HCT116 (cell line): ENCODE measurements around the gene NBDY. TPM values are rescaled to one million over a fixed set of nuclear protein-coding genes. Genes with fewer than 3 reads are reported as not detected.

Source experiments
- ATAC-seq: fragments of 200-7000 bp; cut with Tn5 transposase; 2 replicates; pipeline ENCODE4 v1.9.1; 2020; ENCODE audit warnings: mild to moderate bottlenecking, moderate library complexity
- BruUV-seq: library from RNA; stranded (reverse); fragments of 400-500 nt; replicated peaks from 2 replicates; lab custom pipeline; 2021; lab: Mats Ljungman, UMichigan
- CTCF ChIA-PET: fragments of 300-600 bp; sonication (Branson Sonifier 250); formaldehyde crosslinking; loops from one replicate; lab custom pipeline; 2021; ENCODE audit warnings: antibody characterized with exemption; lab: Charles Lee
- POLR2A ChIA-PET: fragments of 300-600, 350-600 bp; sonication (Branson Sonifier 250); formaldehyde crosslinking; loops from one replicate; lab custom pipeline; 2021; ENCODE audit warnings: antibody characterized with exemption; lab: Charles Lee
- RAD21 ChIA-PET, 2 experiments: fragments of 300-600 bp; sonication (Branson Sonifier 250); formaldehyde crosslinking; loops; one replicate each; lab custom pipeline; 2023; ENCODE audit warnings: low total read pairs in 2 of 2; ENCODE audit not compliant: uncharacterized antibody in 2 of 2, unreplicated experiment in 2 of 2, low non-redundant PET in 1 of 2; lab: Charles Lee
- DNase-seq: peaks from one replicate; pipeline ENCODE4 v3.0.0-alpha.2; 2010; ENCODE audit warnings: low read depth, low spot score
- H2AFZ ChIP-seq: fragments of 200-600 bp; shearing (Covaris generic), sonication (generic); 2 replicates; pipeline ENCODE4 v1.6.1; 2017; ENCODE audit warnings: low read depth, mixed run types, mixed read lengths, antibody characterized with exemption, low read length; ENCODE audit not compliant: poor library complexity, severe bottlenecking
- H3K27ac ChIP-seq: 2 replicates; pipeline ENCODE4 v1.5.1; 2012; ENCODE audit warnings: low read depth, low read length
- H3K27me3 ChIP-seq: fragments of 200-600 bp; sonication (generic); 2 replicates; pipeline ENCODE4 v1.6.1; 2016; ENCODE audit warnings: mixed run types, low read length, mixed read lengths; ENCODE audit not compliant: insufficient read depth
- H3K36me3 ChIP-seq, 2 experiments: fragments of 200-500 bp in 1 of 2; fragments of 200-600 bp in 1 of 2; sonication (Bioruptor generic) in 1 of 2; sonication (generic) in 1 of 2; 2 replicates each; pipeline versions ENCODE4 v1.5.1 to v1.6.1; 2014 to 2016; ENCODE audit warnings: low read length in 2 of 2, inconsistent platforms in 1 of 2, mixed read lengths in 1 of 2, mixed run types in 1 of 2; ENCODE audit not compliant: insufficient read depth in 2 of 2, control insufficient read depth in 1 of 2
- H3K4me1 ChIP-seq, 2 experiments: fragments of 200-600 bp in 1 of 2; sonication (generic) in 1 of 2; 2 replicates each; pipeline versions ENCODE4 v1.5.1 to v1.6.1; 2012 to 2017; ENCODE audit warnings: low read length in 2 of 2, inconsistent platforms in 1 of 2, mild to moderate bottlenecking in 1 of 2, mixed read lengths in 1 of 2, mixed run types in 1 of 2, moderate library complexity in 1 of 2; ENCODE audit not compliant: insufficient read depth in 2 of 2, control insufficient read depth in 1 of 2
- H3K4me2 ChIP-seq: fragments of 200-600 bp; sonication (generic); 2 replicates; pipeline ENCODE4 v1.6.1; 2017; ENCODE audit warnings: mixed run types, low read length, mixed read lengths
- H3K4me3 ChIP-seq, 2 experiments: fragments of 200-600 bp in 1 of 2; sonication (generic) in 1 of 2; replicated peaks in 1 of 2; 2 replicates each; pipeline ENCODE4 v1.5.1; 2011 to 2016; ENCODE audit warnings: low read length in 2 of 2, control low read depth in 1 of 2, low read depth in 1 of 2, mild to moderate bottlenecking in 1 of 2, mixed read lengths in 1 of 2, mixed run types in 1 of 2
- H3K79me2 ChIP-seq: fragments of 200-600 bp; sonication (generic); 2 replicates; pipeline ENCODE4 v1.6.1; 2017; ENCODE audit warnings: mild to moderate bottlenecking, mixed run types, low read length, moderate library complexity, mixed read lengths; ENCODE audit not compliant: insufficient read depth
- H3K9ac ChIP-seq: fragments of 200-600 bp; sonication (generic); 2 replicates; pipeline ENCODE4 v1.6.1; 2016; ENCODE audit warnings: low read length, mixed read lengths
- H3K9me2 ChIP-seq: fragments of 200-600 bp; sonication (generic), shearing (Covaris generic); 2 replicates; pipeline ENCODE4 v1.6.1; 2017; ENCODE audit warnings: mixed run types, mild to moderate bottlenecking, moderate library complexity; ENCODE audit not compliant: insufficient read depth
- H3K9me3 ChIP-seq, 2 experiments: fragments of 200-500 bp in 1 of 2; fragments of 200-600 bp in 1 of 2; sonication (Bioruptor generic) in 1 of 2; sonication (generic) in 1 of 2; 2 replicates each; pipeline ENCODE4 v1.6.1; 2014 to 2017; ENCODE audit warnings: low read length in 2 of 2, mixed read lengths in 2 of 2, inconsistent platforms in 1 of 2, low read depth in 1 of 2, mild to moderate bottlenecking in 1 of 2, mixed run types in 1 of 2, moderate library complexity in 1 of 2; ENCODE audit not compliant: control insufficient read depth in 1 of 2, insufficient read depth in 1 of 2
- H4K20me1 ChIP-seq: fragments of 200-600 bp; sonication (generic), shearing (Covaris generic); 2 replicates; pipeline ENCODE4 v1.6.1; 2017; ENCODE audit warnings: mixed run types, mild to moderate bottlenecking, moderate library complexity; ENCODE audit not compliant: insufficient read depth
- ATF3 ChIP-seq: IDR thresholded peaks from 2 replicates; pipeline ENCODE4 v1.6.1; 2012
- CBX3 ChIP-seq: IDR thresholded peaks from 2 replicates; pipeline ENCODE4 v1.6.1; 2012; ENCODE audit warnings: low read depth
- CTCF ChIP-seq, 3 experiments: fragments of 200-600 bp in 1 of 3; sonication (generic) in 1 of 3; IDR thresholded peaks in 2 of 3; conservative IDR thresholded peaks in 1 of 3; 2 replicates each; pipeline ENCODE4 v1.5.1; 2012 to 2017; ENCODE audit warnings: low read depth in 2 of 3, low read length in 2 of 3, antibody characterized with exemption in 1 of 3, borderline replicate concordance in 1 of 3, control low read depth in 1 of 3, mild to moderate bottlenecking in 1 of 3, mixed read lengths in 1 of 3, mixed run types in 1 of 3, moderate library complexity in 1 of 3; ENCODE audit not compliant: insufficient read depth in 1 of 3
- EGR1 ChIP-seq: IDR thresholded peaks from 2 replicates; pipeline ENCODE4 v1.6.1; 2012; ENCODE audit warnings: low read depth
- ELF1 ChIP-seq: IDR thresholded peaks from 2 replicates; pipeline ENCODE4 v1.6.1; 2012; ENCODE audit warnings: low read depth, borderline replicate concordance
- EZH2 ChIP-seq: fragments of 200-600 bp; sonication (generic); IDR thresholded peaks from 2 replicates; pipeline ENCODE4 v1.6.1; 2017; ENCODE audit warnings: antibody characterized with exemption, mixed run types
- EZH2phosphoT487 ChIP-seq: fragments of 200-600 bp; IDR thresholded peaks from 2 replicates; pipeline ENCODE4 v1.6.1; 2018; ENCODE audit warnings: antibody characterized with exemption, borderline replicate concordance
- FOSL1 ChIP-seq: IDR thresholded peaks from 2 replicates; pipeline ENCODE4 v1.6.1; 2012; ENCODE audit warnings: low read depth
- JUND ChIP-seq: IDR thresholded peaks from 2 replicates; pipeline ENCODE4 v1.6.1; 2012
- POLR2A ChIP-seq: IDR thresholded peaks from 2 replicates; pipeline ENCODE4 v1.7.0; 2011; ENCODE audit warnings: borderline replicate concordance; ENCODE audit not compliant: insufficient read depth, insufficient read length; ENCODE audit errors: extremely low read depth
- POLR2AphosphoS5 ChIP-seq: IDR thresholded peaks from 2 replicates; pipeline ENCODE4 v1.6.1; 2011; ENCODE audit warnings: mild to moderate bottlenecking, low read depth, low read length, moderate library complexity
- RAD21 ChIP-seq: IDR thresholded peaks from 2 replicates; pipeline ENCODE4 v1.6.1; 2012; ENCODE audit warnings: low read depth, mild to moderate bottlenecking
- REST ChIP-seq: IDR thresholded peaks from 2 replicates; pipeline ENCODE4 v1.6.1; 2012; ENCODE audit warnings: low read depth
- SIN3A ChIP-seq: IDR thresholded peaks from 2 replicates; pipeline ENCODE4 v1.6.1; 2012; ENCODE audit warnings: low read depth
- SP1 ChIP-seq: IDR thresholded peaks from 2 replicates; pipeline ENCODE4 v1.6.1; 2012; ENCODE audit warnings: low read depth
- SRF ChIP-seq: IDR thresholded peaks from 2 replicates; pipeline ENCODE4 v1.6.1; 2012; ENCODE audit warnings: low read depth
- YY1 ChIP-seq: IDR thresholded peaks from 2 replicates; pipeline ENCODE4 v1.6.1; 2011; ENCODE audit warnings: low read length, low read depth, moderate library complexity, mild to moderate bottlenecking; ENCODE audit not compliant: insufficient replicate concordance; ENCODE audit errors: extremely low read depth
- ZFX ChIP-seq: fragments of 450-650 bp; IDR thresholded peaks from 2 replicates; pipeline ENCODE4 v1.6.1; 2017
- ZNF274 ChIP-seq: fragments of 200-500 bp; sonication (Bioruptor generic); IDR thresholded peaks from 2 replicates; pipeline ENCODE4 v1.6.1; 2014; ENCODE audit warnings: mild to moderate bottlenecking, low read depth, low read length, inconsistent platforms
- intact Hi-C: fragments of 100-400 bp; cut with micrococcal nuclease; formaldehyde crosslinking; loops from 2 replicates; pipeline ENCODE4 v1.10.0; 2022
- total RNA-seq: library from RNA; stranded (reverse); gene quantifications from one replicate; pipeline ENCODE4 v1.2.1, GENCODE V29; 2021; ENCODE audit not compliant: unreplicated experiment
- TF ChIP-seq, protein P1 (sequence below): IDR thresholded peaks from 2 replicates; pipeline ENCODE4 v1.6.1; 2012

Gene NBDY
- total RNA-seq, 1 experiment from 2014 or later, result 65.6 TPM

GRCh38 chrX:56765811-56766553 lies 36.9 kb downstream of the NBDY start:
- Histone ChIP-seq H3K9ac (no peak overlapping the region), H2AFZ (no peak overlapping the region), H3K9me3 (no peaks in the 10 kb centered on the region), H3K79me2 (no peaks in the 10 kb centered on the region), H4K20me1 (no peaks in the 10 kb centered on the region), H3K4me3 (no peak overlapping the region), H3K27me3 (no peaks in the 10 kb centered on the region), H3K27ac (no peak overlapping the region), H3K9me2 (no peaks in the 10 kb centered on the region), H3K4me2 (no peak overlapping the region), H3K4me1 (no peaks in the 10 kb centered on the region), H3K36me3 (no peaks in the 10 kb centered on the region)
- intact Hi-C loops, result no loop called here
- TF ChIP-seq FOSL1 (no peak), YY1 (no peak), POLR2AphosphoS5 (no peak), EGR1 (no peak), CTCF (IDR thresholded peaks at IDR 0.05 in 2 of 3, conservative IDR thresholded peaks at IDR 0.05 in 1 of 3; ENCODE audit: borderline replicate concordance in 1 of 3, insufficient read depth in 1 of 3, low read depth in 2 of 3, low read length in 2 of 3) (no peak), CBX3 (no peak), ZFX (no peak), SP1 (no peak), JUND (no peak), POLR2A (no peak), SIN3A (no peak), EZH2 (no peak), ZNF274 (no peak), EZH2phosphoT487 (no peak), ELF1 (no peak), SRF (no peak), REST (no peak), RAD21 (no peak), ATF3 (no peak)
- TF ChIP-seq, protein P1, sequence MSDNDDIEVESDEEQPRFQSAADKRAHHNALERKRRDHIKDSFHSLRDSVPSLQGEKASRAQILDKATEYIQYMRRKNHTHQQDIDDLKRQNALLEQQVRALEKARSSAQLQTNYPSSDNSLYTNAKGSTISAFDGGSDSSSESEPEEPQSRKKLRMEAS, result no peak
- ATAC-seq (no peak), DNase-seq (no peak)
- no TSS peak for BruUV-seq
- CTCF ChIA-PET, result no interaction called here
- POLR2A ChIA-PET, result no interaction called here
- RAD21 ChIA-PET, result no interaction called here
